HFFc6 (cell line): ENCODE results near the gene SLC25A33. TPM values are rescaled to one million over a fixed set of nuclear protein-coding genes. Genes with fewer than 3 reads are reported as not detected.
"Not testable (repeated sequence)": the region's sequence is repeated elsewhere in the genome, so short reads cannot be mapped to it uniquely, and the experiment has no call there.

Experiments used
- DNase-seq: peaks from one replicate; pipeline ENCODE4 v3.0.0-alpha.2; 2018
- H3K27ac Mint-ChIP-seq: 2 replicates; pipeline ENCODE4 v1.8.0; 2020; ENCODE audit warnings: mild to moderate bottlenecking, mixed read lengths
- H3K27me3 Mint-ChIP-seq: 2 replicates; pipeline ENCODE4 v1.8.0; 2021; ENCODE audit warnings: mild to moderate bottlenecking, moderate library complexity, mixed read lengths; ENCODE audit not compliant: insufficient read depth
- H3K36me3 Mint-ChIP-seq: 2 replicates; pipeline ENCODE4 v1.8.0; 2021; ENCODE audit warnings: low read depth, mixed read lengths
- H3K4me1 Mint-ChIP-seq: 2 replicates; pipeline ENCODE4 v1.8.0; 2020; ENCODE audit warnings: low read depth, mixed read lengths
- H3K4me3 Mint-ChIP-seq: 2 replicates; pipeline ENCODE4 v1.8.0; 2020; ENCODE audit warnings: mild to moderate bottlenecking, moderate library complexity, mixed read lengths
- H3K9me3 Mint-ChIP-seq: 2 replicates; pipeline ENCODE4 v1.8.0; 2020; ENCODE audit warnings: mild to moderate bottlenecking, mixed read lengths
- total RNA-seq, 6 experiments: library from RNA; stranded (reverse); fragmentation: NEBNext Ultra II Directional; extraction: Animal tissue kit (Norgen Biotek cat#: 25700); gene quantifications; 2 replicates in 1 of 6; 3 replicates in 5 of 6; pipeline ENCODE4 v1.2.3, GENCODE V29; 2021
- TF ChIP-seq, protein P1 (sequence below): fragments of 200-600 bp; sonication (generic); IDR thresholded peaks from 2 replicates; pipeline ENCODE4 v1.5.0; 2021; ENCODE audit warnings: antibody characterized with exemption, mild to moderate bottlenecking

Gene SLC25A33
- total RNA-seq, 6 experiments from 2014 or later: 3.3 to 4.7 (median 4.0) TPM

DNA sequence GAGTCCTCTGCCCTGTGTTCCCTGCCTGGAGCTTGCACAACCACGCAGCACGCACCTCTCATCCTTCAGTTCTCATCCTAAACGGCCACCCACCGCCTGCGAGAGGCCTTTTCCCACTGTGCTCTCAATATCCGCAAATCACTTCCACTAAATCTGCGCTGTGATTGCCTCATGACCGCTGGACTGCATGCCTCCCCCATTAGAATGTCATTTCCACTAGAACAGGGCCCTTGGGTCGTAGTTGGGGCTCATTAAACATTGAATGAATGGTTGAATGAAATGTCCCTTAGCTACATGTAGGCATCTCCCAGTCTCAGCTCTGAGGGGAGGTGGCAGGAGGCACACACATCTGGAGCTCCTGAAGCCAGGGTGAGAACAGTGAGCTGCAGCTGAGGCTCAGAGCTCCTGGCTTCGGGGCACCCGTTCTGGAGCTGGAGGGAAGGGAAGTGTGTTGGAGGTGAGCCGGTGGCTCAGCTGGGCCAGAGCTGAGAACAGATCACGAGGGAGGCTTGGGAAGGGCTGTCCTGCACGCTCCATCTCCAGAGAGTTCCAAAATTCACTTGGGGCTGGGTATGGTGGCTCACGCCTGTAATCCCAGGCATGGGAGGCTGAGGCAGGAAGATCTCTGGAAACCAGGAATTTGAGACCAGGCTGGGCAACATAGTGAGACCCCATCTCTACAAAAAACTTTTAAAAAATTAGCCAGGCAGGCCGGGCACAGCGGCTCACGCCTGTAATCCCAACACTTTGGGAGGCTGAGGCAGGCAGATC, 79.8 kb downstream of the SLC25A33 start:
- H3K9me3 Mint-ChIP-seq: no peaks in the 10 kb centered on the region
- H3K27me3 Mint-ChIP-seq: peaks cover 3% of the 10 kb centered on the region
- no peaks in the 10 kb centered on the region for H3K36me3 Mint-ChIP-seq
- no peak overlapping the region for H3K4me3 Mint-ChIP-seq
- TF ChIP-seq, protein P1, sequence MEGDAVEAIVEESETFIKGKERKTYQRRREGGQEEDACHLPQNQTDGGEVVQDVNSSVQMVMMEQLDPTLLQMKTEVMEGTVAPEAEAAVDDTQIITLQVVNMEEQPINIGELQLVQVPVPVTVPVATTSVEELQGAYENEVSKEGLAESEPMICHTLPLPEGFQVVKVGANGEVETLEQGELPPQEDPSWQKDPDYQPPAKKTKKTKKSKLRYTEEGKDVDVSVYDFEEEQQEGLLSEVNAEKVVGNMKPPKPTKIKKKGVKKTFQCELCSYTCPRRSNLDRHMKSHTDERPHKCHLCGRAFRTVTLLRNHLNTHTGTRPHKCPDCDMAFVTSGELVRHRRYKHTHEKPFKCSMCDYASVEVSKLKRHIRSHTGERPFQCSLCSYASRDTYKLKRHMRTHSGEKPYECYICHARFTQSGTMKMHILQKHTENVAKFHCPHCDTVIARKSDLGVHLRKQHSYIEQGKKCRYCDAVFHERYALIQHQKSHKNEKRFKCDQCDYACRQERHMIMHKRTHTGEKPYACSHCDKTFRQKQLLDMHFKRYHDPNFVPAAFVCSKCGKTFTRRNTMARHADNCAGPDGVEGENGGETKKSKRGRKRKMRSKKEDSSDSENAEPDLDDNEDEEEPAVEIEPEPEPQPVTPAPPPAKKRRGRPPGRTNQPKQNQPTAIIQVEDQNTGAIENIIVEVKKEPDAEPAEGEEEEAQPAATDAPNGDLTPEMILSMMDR: no peak
- peaks cover 11% of the 10 kb centered on the region for H3K4me1 Mint-ChIP-seq
- no peak overlapping the region for H3K27ac Mint-ChIP-seq
- DNase-seq: no peak

DNA sequence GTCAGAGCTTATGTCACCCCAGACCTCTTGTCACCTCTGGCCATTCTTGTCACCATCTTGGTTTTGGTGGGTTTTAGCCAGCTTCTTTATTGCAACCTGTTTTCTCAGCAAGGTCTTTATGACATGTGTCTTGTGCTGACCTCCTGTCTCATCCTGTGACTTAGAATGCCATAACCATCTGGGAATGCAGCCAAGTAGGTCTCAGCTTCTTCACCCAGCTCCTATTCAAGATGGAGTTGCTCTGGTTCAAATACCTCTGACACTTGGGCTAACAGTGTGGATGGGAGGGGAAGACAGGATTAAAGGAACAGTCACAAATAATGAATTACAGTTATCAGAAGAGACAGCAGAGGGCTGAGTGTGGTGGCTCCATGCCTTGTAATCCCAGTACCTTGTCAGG, 81.8 kb downstream of the SLC25A33 start:
- Mint-ChIP-seq H3K36me3 (no peaks in the 10 kb centered on the region), H3K27ac (no peak overlapping the region), H3K27me3 (peaks cover 3% of the 10 kb centered on the region), H3K9me3 (no peaks in the 10 kb centered on the region), H3K4me3 (no peak overlapping the region), H3K4me1 (peaks cover 13% of the 10 kb centered on the region)
- no peak for DNase-seq
- TF ChIP-seq, protein P1: no peak

DNA sequence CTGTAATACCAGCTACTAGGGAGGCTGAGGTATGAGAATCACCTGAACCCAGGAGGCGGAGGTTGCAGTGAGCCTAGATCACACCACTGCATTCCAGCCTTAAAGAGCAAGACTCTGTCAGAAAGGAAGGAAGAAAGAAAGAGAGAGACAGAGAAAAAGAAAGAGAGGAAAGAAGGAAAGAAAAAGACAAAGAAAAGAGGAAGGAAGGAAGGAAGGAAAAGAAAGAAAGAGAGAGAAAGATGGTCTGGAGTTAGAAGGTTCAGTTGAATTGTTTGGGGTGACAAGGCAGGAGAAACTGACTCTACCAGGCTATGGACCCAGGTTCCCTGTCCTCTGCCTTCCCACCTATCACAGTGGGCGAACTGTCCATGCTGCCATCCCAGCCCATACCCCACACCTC, 84.8 kb downstream of the SLC25A33 start:
- no peak for DNase-seq
- Mint-ChIP-seq H3K27ac (no peak overlapping the region), H3K36me3 (no peaks in the 10 kb centered on the region), H3K4me3 (no peak overlapping the region), H3K27me3 (peaks cover 1% of the 10 kb centered on the region), H3K4me1 (peaks cover 13% of the 10 kb centered on the region), H3K9me3 (no peaks in the 10 kb centered on the region)
- TF ChIP-seq, protein P1: no peak

DNA sequence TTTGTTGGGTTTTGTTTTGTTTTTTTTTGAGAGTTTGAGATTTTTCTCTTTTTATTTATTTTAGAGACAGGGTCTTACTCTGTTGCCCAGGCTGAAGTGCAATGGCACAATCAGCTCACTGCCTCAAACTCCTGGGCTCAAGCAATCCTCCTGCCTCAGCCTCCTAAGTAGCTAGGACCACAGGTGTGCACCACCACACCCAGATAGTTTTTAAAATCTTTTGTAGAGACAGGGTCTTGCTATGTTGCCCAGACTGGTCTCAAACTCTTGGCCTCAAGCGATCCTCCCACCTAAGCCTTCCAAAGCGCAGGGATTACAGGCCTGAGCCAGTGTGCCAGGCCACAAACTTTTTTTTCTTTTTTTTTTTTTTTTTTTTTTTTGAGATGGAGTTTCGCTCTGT, 85.8 kb downstream of the SLC25A33 start:
- H3K4me1 Mint-ChIP-seq: peaks cover 11% of the 10 kb centered on the region
- H3K36me3 Mint-ChIP-seq, H3K9me3 Mint-ChIP-seq, DNase-seq, H3K4me3 Mint-ChIP-seq, H3K27ac Mint-ChIP-seq, H3K27me3 Mint-ChIP-seq: not testable (repeated sequence)

DNA sequence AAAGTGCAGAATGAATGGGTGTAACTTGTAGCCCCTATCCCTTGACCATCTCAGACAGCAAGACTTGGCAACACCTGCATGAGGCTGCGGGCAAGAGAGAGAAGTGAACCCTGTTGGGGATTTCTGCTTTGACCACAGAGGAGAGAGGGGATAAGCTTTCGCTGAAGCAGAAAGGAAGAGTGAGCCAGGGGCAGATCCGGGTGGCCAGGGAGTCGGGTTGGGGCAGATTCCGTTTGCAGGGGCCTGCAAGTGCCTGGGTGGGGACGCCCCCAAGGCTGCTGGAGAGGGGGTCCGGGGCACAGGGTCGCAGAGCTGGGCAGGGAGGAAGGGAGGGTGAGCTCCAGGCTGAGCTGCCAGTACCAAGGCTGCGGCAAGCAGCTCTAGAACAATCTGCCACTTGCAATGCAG, 86.9 kb downstream of the SLC25A33 start:
- Mint-ChIP-seq H3K36me3 (no peaks in the 10 kb centered on the region), H3K9me3 (no peaks in the 10 kb centered on the region), H3K4me3 (peak overlapping the region; percentile 54), H3K4me1 (peaks cover 7% of the 10 kb centered on the region), H3K27me3 (peaks cover 1% of the 10 kb centered on the region), H3K27ac (no peak overlapping the region)
- no peak for DNase-seq
- TF ChIP-seq, protein P1: no peak

DNA sequence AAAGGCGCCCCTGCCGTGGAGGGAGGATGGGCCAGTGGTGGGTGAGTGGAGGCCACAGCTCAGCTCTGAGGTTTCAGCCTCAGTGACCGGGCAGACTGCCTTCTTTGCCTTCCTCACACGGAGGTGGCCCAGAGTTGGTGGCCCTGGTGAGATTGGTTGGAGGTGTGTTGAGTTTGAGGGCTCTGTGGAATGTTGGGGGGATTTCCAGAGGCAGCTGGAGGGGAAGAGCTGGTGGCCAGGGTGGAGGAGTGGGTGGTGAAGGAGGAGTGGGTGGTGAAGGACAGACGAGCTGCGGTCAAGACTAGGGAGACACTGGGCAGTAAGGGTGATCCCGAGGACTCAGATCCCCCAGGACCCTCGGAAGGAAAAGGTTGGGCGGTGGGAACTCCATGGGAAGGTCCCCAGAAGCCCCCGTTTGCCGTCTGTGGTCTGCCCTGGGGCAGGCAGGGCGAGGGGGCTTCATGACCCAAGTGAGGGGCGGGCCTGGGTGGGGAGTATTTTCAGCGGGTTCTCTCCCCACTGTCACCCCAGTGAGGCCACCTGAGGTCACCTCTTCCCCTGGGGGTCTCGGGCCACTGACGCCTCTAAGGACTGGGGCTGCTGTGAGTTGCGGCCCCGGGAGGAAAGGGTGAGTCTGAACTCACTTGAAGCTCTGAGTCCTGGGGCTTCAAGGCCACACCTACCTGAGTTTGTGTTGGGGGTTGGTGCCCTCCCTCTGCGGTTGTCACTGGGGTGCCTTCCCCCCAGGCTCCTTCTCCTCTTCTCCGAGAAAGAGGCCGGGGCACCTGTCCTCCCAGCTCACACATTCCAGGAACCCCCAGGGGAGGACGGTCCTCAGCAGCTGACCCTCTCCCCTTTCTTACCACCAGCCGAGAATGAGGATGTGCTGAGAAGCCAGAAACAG, 89.5 kb downstream of the SLC25A33 start:
- Mint-ChIP-seq H3K27me3 (peaks cover 9% of the 10 kb centered on the region; the same call in 1 of the 2 replicates), H3K27ac (no peak overlapping the region), H3K36me3 (no peaks in the 10 kb centered on the region), H3K4me1 (peaks cover 6% of the 10 kb centered on the region), H3K4me3 (no peak overlapping the region), H3K9me3 (no peaks in the 10 kb centered on the region)
- TF ChIP-seq, protein P1: no peak
- DNase-seq: no peak
